Smooth muscle cell (in vitro differentiated cells): ENCODE data around the gene JAKMIP1. TPM values are rescaled to one million over a fixed set of nuclear protein-coding genes. Genes with fewer than 3 reads are reported as not detected.
"Not testable (repeated sequence)": the region's sequence is repeated elsewhere in the genome, so short reads cannot be mapped to it uniquely, and the experiment has no call there.

Experiments
- DNase-seq: peaks from one replicate; lab custom pipeline; 2025; ENCODE audit not compliant: unreplicated experiment; lab: John Stamatoyannopoulos, UW
- H2AFZ ChIP-seq: fragments of 200-600 bp; sonication (generic); 2 replicates; pipeline ENCODE4 v1.6.0; 2016; ENCODE audit warnings: antibody characterized with exemption, low read depth, mild to moderate bottlenecking
- H3F3A ChIP-seq: fragments of 200-600 bp; sonication (generic); 2 replicates; pipeline ENCODE4 v1.6.0; 2017; ENCODE audit warnings: antibody characterized with exemption, low read depth
- H3K27ac ChIP-seq: fragments of 200-600 bp; sonication (generic); 2 replicates; pipeline ENCODE4 v1.5.1; 2016; ENCODE audit warnings: low read depth, mild to moderate bottlenecking
- H3K27me3 ChIP-seq: fragments of 200-600 bp; sonication (generic); 2 replicates; pipeline ENCODE4 v1.6.1; 2016; ENCODE audit warnings: low read depth, mild to moderate bottlenecking
- H3K36me3 ChIP-seq: fragments of 200-600 bp; sonication (generic); 2 replicates; pipeline ENCODE4 v1.5.1; 2016; ENCODE audit warnings: low read depth
- H3K4me1 ChIP-seq: fragments of 200-600 bp; sonication (generic); 2 replicates; pipeline ENCODE4 v1.5.1; 2016; ENCODE audit warnings: low read depth
- H3K4me2 ChIP-seq: fragments of 200-600 bp; sonication (generic); 2 replicates; pipeline ENCODE4 v1.6.0; 2016; ENCODE audit warnings: mild to moderate bottlenecking
- H3K4me3 ChIP-seq: fragments of 200-600 bp; sonication (generic); 2 replicates; pipeline ENCODE4 v1.5.1; 2016; ENCODE audit warnings: mild to moderate bottlenecking
- H3K79me2 ChIP-seq: fragments of 200-600 bp; sonication (generic); 2 replicates; pipeline ENCODE4 v1.6.0; 2016; ENCODE audit warnings: low read depth, mild to moderate bottlenecking
- H3K9ac ChIP-seq: fragments of 200-600 bp; sonication (generic); 2 replicates; pipeline ENCODE4 v1.6.0; 2016; ENCODE audit warnings: low read depth
- H3K9me3 ChIP-seq: fragments of 200-600 bp; sonication (generic); replicated peaks from 2 replicates; pipeline ENCODE4 v1.5.1; 2016; ENCODE audit warnings: low read depth
- H4K20me1 ChIP-seq: fragments of 200-600 bp; sonication (generic); 2 replicates; pipeline ENCODE4 v1.6.0; 2016; ENCODE audit warnings: low read depth
- WGBS: methylation state at CpG from one replicate; pipeline ENCODE4 v1.1.7; 2016; ENCODE audit warnings: low lambda C conversion rate; 5-methylcytosine and 5-hydroxymethylcytosine counted together
- polyA plus RNA-seq: library from polyadenylated mRNA; unstranded; fragments of >200 nt; fragmentation: Nextera tagmentation; extraction: Ambion mirVana; gene quantifications from 2 replicates; pipeline ENCODE4 v1.2.1, GENCODE V29; 2016
- total RNA-seq: library from RNA; depleted of rRNA; stranded (reverse); fragments of >200 nt; gene quantifications from 2 replicates; pipeline ENCODE4 v1.2.3, GENCODE V29; 2014
- TF ChIP-seq, protein P1 (sequence below): fragments of 200-600 bp; sonication (generic); IDR thresholded peaks from 2 replicates; pipeline ENCODE4 v1.5.1; 2017; ENCODE audit warnings: borderline replicate concordance, mild to moderate bottlenecking, antibody characterized with exemption; ENCODE audit not compliant: insufficient read depth, poor library complexity, severe bottlenecking

JAKMIP1 gene
- total and polyA plus RNA-seq, 2 experiments from 2014 or later = 0.64 TPM; not detected in 1

DNA sequence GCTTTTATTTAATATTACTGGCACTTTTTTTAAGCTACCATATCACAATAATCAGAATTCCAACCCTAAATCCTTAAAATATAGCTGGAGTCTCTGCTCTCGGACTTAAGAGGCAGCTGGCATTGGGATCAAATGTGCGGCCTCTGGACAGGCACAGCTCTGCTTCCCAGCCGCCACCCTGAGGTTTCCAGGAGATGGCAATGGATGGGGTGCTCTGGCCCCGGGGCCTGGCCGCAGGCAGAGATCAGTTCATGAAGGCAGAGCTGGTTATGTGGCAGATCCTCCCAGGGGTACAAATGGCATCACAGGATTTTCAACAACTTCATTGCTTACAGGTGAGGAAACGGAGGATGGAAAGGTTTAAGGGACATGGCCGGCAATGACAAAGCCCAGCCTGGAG, 57.8 kb downstream of the JAKMIP1 start:
- Histone ChIP-seq H3K27me3 (no peaks in the 10 kb centered on the region), H3K4me3 (no peak overlapping the region), H3K36me3 (no peaks in the 10 kb centered on the region), H3K9me3 (no peaks in the 10 kb centered on the region), H3K4me2 (no peak overlapping the region), H3K27ac (no peak overlapping the region), H3K4me1 (no peaks in the 10 kb centered on the region), H4K20me1 (no peaks in the 10 kb centered on the region), H3F3A (no peaks in the 10 kb centered on the region), H3K9ac (no peak overlapping the region), H3K79me2 (no peaks in the 10 kb centered on the region), H2AFZ (no peak overlapping the region)
- WGBS = 93% methylated on average over 7 of the region's 7 CpGs
- TF ChIP-seq, protein P1, sequence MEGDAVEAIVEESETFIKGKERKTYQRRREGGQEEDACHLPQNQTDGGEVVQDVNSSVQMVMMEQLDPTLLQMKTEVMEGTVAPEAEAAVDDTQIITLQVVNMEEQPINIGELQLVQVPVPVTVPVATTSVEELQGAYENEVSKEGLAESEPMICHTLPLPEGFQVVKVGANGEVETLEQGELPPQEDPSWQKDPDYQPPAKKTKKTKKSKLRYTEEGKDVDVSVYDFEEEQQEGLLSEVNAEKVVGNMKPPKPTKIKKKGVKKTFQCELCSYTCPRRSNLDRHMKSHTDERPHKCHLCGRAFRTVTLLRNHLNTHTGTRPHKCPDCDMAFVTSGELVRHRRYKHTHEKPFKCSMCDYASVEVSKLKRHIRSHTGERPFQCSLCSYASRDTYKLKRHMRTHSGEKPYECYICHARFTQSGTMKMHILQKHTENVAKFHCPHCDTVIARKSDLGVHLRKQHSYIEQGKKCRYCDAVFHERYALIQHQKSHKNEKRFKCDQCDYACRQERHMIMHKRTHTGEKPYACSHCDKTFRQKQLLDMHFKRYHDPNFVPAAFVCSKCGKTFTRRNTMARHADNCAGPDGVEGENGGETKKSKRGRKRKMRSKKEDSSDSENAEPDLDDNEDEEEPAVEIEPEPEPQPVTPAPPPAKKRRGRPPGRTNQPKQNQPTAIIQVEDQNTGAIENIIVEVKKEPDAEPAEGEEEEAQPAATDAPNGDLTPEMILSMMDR = no peak
- DNase-seq = no peak

GRCh38 chr4:6141554-6141953, 58.8 kb downstream of the JAKMIP1 start:
- no peak overlapping the region for H2AFZ ChIP-seq
- no peak overlapping the region for H3K27ac ChIP-seq
- no peak overlapping the region for H3K4me3 ChIP-seq
- H4K20me1 ChIP-seq = no peaks in the 10 kb centered on the region
- H3K79me2 ChIP-seq = no peaks in the 10 kb centered on the region
- no peak for DNase-seq
- H3K9me3 ChIP-seq = no peaks in the 10 kb centered on the region
- no peak overlapping the region for H3K9ac ChIP-seq
- no peaks in the 10 kb centered on the region for H3F3A ChIP-seq
- 87% methylated on average over 9 of the region's 9 CpGs for WGBS
- no peaks in the 10 kb centered on the region for H3K36me3 ChIP-seq
- no peaks in the 10 kb centered on the region for H3K4me1 ChIP-seq
- H3K4me2 ChIP-seq = no peak overlapping the region
- no peaks in the 10 kb centered on the region for H3K27me3 ChIP-seq
- TF ChIP-seq, protein P1 = no peak

- not testable (repeated sequence) for H3K4me1 ChIP-seq, H3K27ac ChIP-seq, H3K36me3 ChIP-seq, H4K20me1 ChIP-seq, H3K4me3 ChIP-seq, H2AFZ ChIP-seq, H3F3A ChIP-seq, H3K4me2 ChIP-seq, H3K9me3 ChIP-seq, DNase-seq, H3K79me2 ChIP-seq, H3K27me3 ChIP-seq, H3K9ac ChIP-seq
- WGBS = 97% methylated on average over 14 of the region's 14 CpGs
These were observed 59.3 kb downstream of the JAKMIP1 start for GRCh38 chr4:6141021-6141420.

- H3K27ac ChIP-seq = no peak overlapping the region
- H3K4me1 ChIP-seq = no peaks in the 10 kb centered on the region
- TF ChIP-seq, protein P1 = no peak
- no peaks in the 10 kb centered on the region for H3K79me2 ChIP-seq
- H3F3A ChIP-seq = no peaks in the 10 kb centered on the region
- no peaks in the 10 kb centered on the region for H3K9me3 ChIP-seq
- H3K4me3 ChIP-seq = no peak overlapping the region
- 86% methylated on average over 3 of the region's 3 CpGs for WGBS
- no peaks in the 10 kb centered on the region for H4K20me1 ChIP-seq
- no peaks in the 10 kb centered on the region for H3K27me3 ChIP-seq
- H2AFZ ChIP-seq = no peak overlapping the region
- no peak overlapping the region for H3K4me2 ChIP-seq
- H3K36me3 ChIP-seq = no peaks in the 10 kb centered on the region
- no peak overlapping the region for H3K9ac ChIP-seq
- no peak for DNase-seq
These were observed 62.6 kb downstream of the JAKMIP1 start for GRCh38 chr4:6137747-6138135.
